ENCODE measurements around the gene GPR15.
"Not testable (repeated sequence)": the region's sequence is repeated elsewhere in the genome, so short reads cannot be mapped to it uniquely, and the experiment has no call there.

Gene GPR15

GRCh38 chr3:98558100-98558827 lies 26.5 kb downstream of the GPR15 start:
- no peak for DNase-seq (ENCODE audit: low read depth)

GRCh38 chr3:98559769-98560168 lies 28.0 kb downstream of the GPR15 start:
- not testable (repeated sequence) for DNase-seq (ENCODE audit: low read depth)

- no peak for DNase-seq (ENCODE audit: low read depth)
Measured at GRCh38 chr3:98560911-98561310, 29.1 kb downstream of the GPR15 start.

GRCh38 chr3:98561727-98562521 lies 30.1 kb downstream of the GPR15 start:
- no peak for DNase-seq (ENCODE audit: low read depth)

GRCh38 chr3:98563661-98564281 lies 32.0 kb downstream of the GPR15 start:
- DNase-seq (ENCODE audit: low read depth): peak; percentile 72

- DNase-seq (ENCODE audit: low read depth): no peak
Measured at GRCh38 chr3:98564282-98565005, 32.7 kb downstream of the GPR15 start.

- DNase-seq (ENCODE audit: low read depth): no peak
Measured at GRCh38 chr3:98565237-98565643, 33.5 kb downstream of the GPR15 start.

- DNase-seq (ENCODE audit: low read depth): no peak
Measured at GRCh38 chr3:98565843-98566242, 34.1 kb downstream of the GPR15 start.

GRCh38 chr3:98567666-98568270 lies 36.0 kb downstream of the GPR15 start:
- no peak for DNase-seq (ENCODE audit: low read depth)

- no peak for DNase-seq (ENCODE audit: low read depth)
Measured at GRCh38 chr3:98568402-98568801, 36.6 kb downstream of the GPR15 start.

GRCh38 chr3:98573181-98573728 lies 41.5 kb downstream of the GPR15 start:
- no peak for DNase-seq (ENCODE audit: low read depth)

- DNase-seq (ENCODE audit: low read depth): no peak
Measured at GRCh38 chr3:98574132-98574531, 42.4 kb downstream of the GPR15 start.

- DNase-seq (ENCODE audit: low read depth): peak; percentile 77
Measured at GRCh38 chr3:98577178-98577895, 45.6 kb downstream of the GPR15 start.

- DNase-seq (ENCODE audit: low read depth): no peak
Measured at GRCh38 chr3:98580401-98581386, 48.9 kb downstream of the GPR15 start.

GRCh38 chr3:98581474-98581873 lies 49.7 kb downstream of the GPR15 start:
- DNase-seq (ENCODE audit: low read depth): no peak

GRCh38 chr3:98582042-98582441 lies 50.3 kb downstream of the GPR15 start:
- DNase-seq (ENCODE audit: low read depth): no peak

GRCh38 chr3:98583766-98584165 lies 52.0 kb downstream of the GPR15 start:
- DNase-seq (ENCODE audit: low read depth): no peak

Data from HS-5 (cell line).